ENCODE data around the gene ST8SIA5. TPM values are rescaled to one million over a fixed set of nuclear protein-coding genes. Genes with fewer than 3 reads are reported as not detected.

Gene ST8SIA5
- total and polyA plus RNA-seq, 2 of the 13 experiments (the other 11 are each of a cell fraction or from before 2014, with no cell fraction given), result 0.07 to 0.20 TPM

DNA sequence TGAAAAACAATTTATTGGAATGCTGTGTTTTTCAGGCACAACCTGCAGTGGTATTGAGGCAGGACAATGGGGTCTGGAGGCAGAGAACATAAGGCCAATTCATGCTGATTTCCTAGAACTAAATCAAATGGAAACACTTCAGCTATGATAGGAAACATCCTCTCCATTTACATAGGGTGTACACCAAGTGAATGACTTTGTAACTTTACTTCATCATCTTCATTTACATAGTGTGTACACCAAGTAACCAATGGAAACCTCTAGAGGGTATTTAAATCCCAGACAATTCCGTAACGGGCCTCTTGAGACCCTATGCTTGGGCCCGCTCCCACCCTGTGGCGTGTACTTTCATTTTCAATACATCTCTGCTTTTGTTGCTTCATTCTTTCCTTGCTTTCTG, 32.2 kb upstream of the ST8SIA5 start (continued):
- TF ChIP-seq HIC2 (CRISPR knock-in tag; IDR thresholded peaks at IDR 0.05; ENCODE audit: low read depth), result no peak

- in situ Hi-C loops (cut with HindIII; ENCODE audit: extremely low pct_ligation_motif_present, low pct_unique_long_range_greater_than_20kb), result no loop called here
- ChIA-PET POLR2A (no interaction called here), CTCF (ENCODE audit: low intra/inter-chr PET ratio, low total read pairs) (no interaction called here)
- no peaks in the 10 kb centered on the region for H3K9me3 ChIP-seq (ENCODE audit: low read length)
- no peaks in the 10 kb centered on the region for H3K4me1 ChIP-seq (ENCODE audit: insufficient read depth, low read length)
- no peaks in the 10 kb centered on the region for H3K27me3 ChIP-seq (ENCODE audit: control insufficient read depth in 1 of 2, insufficient read depth in 2 of 2, low read length in 2 of 2)
- no peak overlapping the region for H3K9ac ChIP-seq (ENCODE audit: insufficient read depth, low read depth, low read length)
- H2AFZ ChIP-seq (ENCODE audit: low read length), result no peak overlapping the region
- no peak for DNase-seq (ENCODE audit: low spot score)
- intact Hi-C loops (cut with micrococcal nuclease; ENCODE audit: unreplicated experiment), result no loop called here
- FAIRE-seq, result no peak
- no peaks in the 10 kb centered on the region for H3K79me2 ChIP-seq (ENCODE audit: insufficient read depth, low read length)
- ATAC-seq, result no peak
- H4K20me1 ChIP-seq (ENCODE audit: insufficient read depth, low read length), result no peaks in the 10 kb centered on the region
- WGBS (ENCODE audit: low lambda C conversion rate), result 55% methylated on average over 3 of the region's 3 CpGs
- H3K4me2 ChIP-seq (ENCODE audit: low read depth, low read length), result no peak overlapping the region
- no TSS peak for BruUV-seq (replicated peaks)
- no peak overlapping the region for H3K27ac ChIP-seq (ENCODE audit: extremely low read length, insufficient read depth, low read length)
- H3K4me3 ChIP-seq (replicated peaks in 1 of 3; ENCODE audit: insufficient read depth in 1 of 3, low read depth in 2 of 3, low read length in 3 of 3), result no peak overlapping the region
- no peaks in the 10 kb centered on the region for H3K36me3 ChIP-seq (replicated peaks in 1 of 2; ENCODE audit: control insufficient read depth in 1 of 2, insufficient read depth in 2 of 2, low read length in 2 of 2)
- TF ChIP-seq ZFP90 (CRISPR knock-in tag; IDR thresholded peaks at IDR 0.05; ENCODE audit: borderline replicate concordance) (no peak), ZNF496 (CRISPR knock-in tag; IDR thresholded peaks at IDR 0.05; ENCODE audit: insufficient replicate concordance) (no peak), HIC2 (CRISPR knock-in tag; IDR thresholded peaks at IDR 0.05; ENCODE audit: low read depth) (no peak), GLMP (CRISPR knock-in tag; IDR thresholded peaks at IDR 0.05; ENCODE audit: borderline replicate concordance) (no peak), MAFF (IDR thresholded peaks at IDR 0.05; ENCODE audit: low read depth, low read length) (no peak), ZNF781 (CRISPR knock-in tag; IDR thresholded peaks at IDR 0.05; ENCODE audit: borderline replicate concordance, not compliant biosample characterization) (no peak), FOXO1 (CRISPR knock-in tag; IDR thresholded peaks at IDR 0.05) (no peak), HES4 (CRISPR knock-in tag; IDR thresholded peaks at IDR 0.05; ENCODE audit: borderline replicate concordance) (no peak), ARID2 (CRISPR knock-in tag; IDR thresholded peaks at IDR 0.05; ENCODE audit: borderline replicate concordance) (no peak), SALL1 (CRISPR knock-in tag; IDR thresholded peaks at IDR 0.05) (no peak)
- TF ChIP-seq, protein P1, sequence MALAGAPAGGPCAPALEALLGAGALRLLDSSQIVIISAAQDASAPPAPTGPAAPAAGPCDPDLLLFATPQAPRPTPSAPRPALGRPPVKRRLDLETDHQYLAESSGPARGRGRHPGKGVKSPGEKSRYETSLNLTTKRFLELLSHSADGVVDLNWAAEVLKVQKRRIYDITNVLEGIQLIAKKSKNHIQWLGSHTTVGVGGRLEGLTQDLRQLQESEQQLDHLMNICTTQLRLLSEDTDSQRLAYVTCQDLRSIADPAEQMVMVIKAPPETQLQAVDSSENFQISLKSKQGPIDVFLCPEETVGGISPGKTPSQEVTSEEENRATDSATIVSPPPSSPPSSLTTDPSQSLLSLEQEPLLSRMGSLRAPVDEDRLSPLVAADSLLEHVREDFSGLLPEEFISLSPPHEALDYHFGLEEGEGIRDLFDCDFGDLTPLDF (CRISPR knock-in tag; IDR thresholded peaks at IDR 0.05), result no peak
- TF ChIP-seq, protein P2, sequence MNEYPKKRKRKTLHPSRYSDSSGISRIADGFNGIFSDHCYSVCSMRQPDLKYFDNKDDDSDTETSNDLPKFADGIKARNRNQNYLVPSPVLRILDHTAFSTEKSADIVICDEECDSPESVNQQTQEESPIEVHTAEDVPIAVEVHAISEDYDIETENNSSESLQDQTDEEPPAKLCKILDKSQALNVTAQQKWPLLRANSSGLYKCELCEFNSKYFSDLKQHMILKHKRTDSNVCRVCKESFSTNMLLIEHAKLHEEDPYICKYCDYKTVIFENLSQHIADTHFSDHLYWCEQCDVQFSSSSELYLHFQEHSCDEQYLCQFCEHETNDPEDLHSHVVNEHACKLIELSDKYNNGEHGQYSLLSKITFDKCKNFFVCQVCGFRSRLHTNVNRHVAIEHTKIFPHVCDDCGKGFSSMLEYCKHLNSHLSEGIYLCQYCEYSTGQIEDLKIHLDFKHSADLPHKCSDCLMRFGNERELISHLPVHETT (CRISPR knock-in tag; conservative IDR thresholded peaks at IDR 0.05), result no peak
- TF ChIP-seq, protein P3, sequence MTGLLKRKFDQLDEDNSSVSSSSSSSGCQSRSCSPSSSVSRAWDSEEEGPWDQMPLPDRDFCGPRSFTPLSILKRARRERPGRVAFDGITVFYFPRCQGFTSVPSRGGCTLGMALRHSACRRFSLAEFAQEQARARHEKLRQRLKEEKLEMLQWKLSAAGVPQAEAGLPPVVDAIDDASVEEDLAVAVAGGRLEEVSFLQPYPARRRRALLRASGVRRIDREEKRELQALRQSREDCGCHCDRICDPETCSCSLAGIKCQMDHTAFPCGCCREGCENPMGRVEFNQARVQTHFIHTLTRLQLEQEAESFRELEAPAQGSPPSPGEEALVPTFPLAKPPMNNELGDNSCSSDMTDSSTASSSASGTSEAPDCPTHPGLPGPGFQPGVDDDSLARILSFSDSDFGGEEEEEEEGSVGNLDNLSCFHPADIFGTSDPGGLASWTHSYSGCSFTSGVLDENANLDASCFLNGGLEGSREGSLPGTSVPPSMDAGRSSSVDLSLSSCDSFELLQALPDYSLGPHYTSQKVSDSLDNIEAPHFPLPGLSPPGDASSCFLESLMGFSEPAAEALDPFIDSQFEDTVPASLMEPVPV (CRISPR knock-in tag; IDR thresholded peaks at IDR 0.05), result no peak
These were observed 30.8 kb upstream of the ST8SIA5 start for GRCh38 chr18:46787674-46788073.
